Esophagus muscularis mucosa (tissue), 4 donors: Measurements from ENCODE around the gene ADGRG6. TPM values are rescaled to one million over a fixed set of nuclear protein-coding genes. Genes with fewer than 3 reads are reported as not detected.

ENCODE experiments used
- DNase-seq: peaks from one replicate; pipeline ENCODE4 v3.0.0-alpha.2; 2017; ENCODE audit errors: extremely low spot score
- H3K27ac ChIP-seq, 4 donors: fragments of 200-600 bp; sonication (generic); replicated peaks in 1 of 4; 1 replicate in 3 of 4; 2 replicates in 1 of 4; pipeline ENCODE4 v1.5.1; 2016 to 2019; ENCODE audit warnings: mild to moderate bottlenecking in 1 of 4
- H3K27me3 ChIP-seq, 4 donors: fragments of 200-600 bp; sonication (generic); one replicate each; pipeline versions ENCODE4 v1.5.1 to v1.6.0; 2016 to 2019
- H3K36me3 ChIP-seq, 4 donors: fragments of 200-600 bp; sonication (generic); one replicate each; pipeline ENCODE4 v1.5.1; 2016 to 2019
- H3K4me1 ChIP-seq, 4 donors: fragments of 200-600 bp; sonication (generic); one replicate each; pipeline ENCODE4 v1.5.1; 2016 to 2019
- H3K4me3 ChIP-seq, 4 donors: fragments of 200-600 bp; sonication (generic); 1 replicate in 2 of 4; 2 replicates in 2 of 4; pipeline ENCODE4 v1.5.1; 2016 to 2019; ENCODE audit warnings: mild to moderate bottlenecking in 4 of 4, moderate library complexity in 1 of 4
- H3K9me3 ChIP-seq, 4 donors: fragments of 200-600 bp; sonication (generic); 1 replicate in 3 of 4; 2 replicates in 1 of 4; pipeline ENCODE4 v1.5.1; 2016 to 2019
- EP300 ChIP-seq: sonication (generic); formaldehyde crosslinking; IDR thresholded peaks from one replicate; pipeline ENCODE4 v1.6.1; 2017; ENCODE audit warnings: antibody characterized with exemption
- POLR2A ChIP-seq: fragments of 450-650 bp; IDR thresholded peaks from one replicate; pipeline ENCODE4 v1.6.1; 2017; ENCODE audit warnings: antibody characterized with exemption, moderate library complexity, mild to moderate bottlenecking, low read depth
- POLR2AphosphoS5 ChIP-seq, 2 donors: sonication (generic); formaldehyde crosslinking; IDR thresholded peaks; one replicate each; pipeline ENCODE4 v1.6.1; 2017; ENCODE audit warnings: antibody characterized with exemption in 2 of 2
- WGBS: methylation state at CpG from one replicate; pipeline ENCODE4 v1.1.5; 2018; 5-methylcytosine and 5-hydroxymethylcytosine counted together
- intact Hi-C: fragments of 100-400 bp; cut with DNase I; formaldehyde crosslinking; loops from one replicate; pipeline ENCODE4 v1.15.1; 2023
- total RNA-seq, 4 donors: library from RNA; depleted of rRNA; stranded (reverse); fragments of >200 nt; gene quantifications; one replicate each; pipeline versions ENCODE4 v1.1.0 to v1.2.1, GENCODE V29; 2016
- TF ChIP-seq, protein P1 (sequence below), 3 experiments: fragments of 200-600 bp in 2 of 3; fragments of 450-650 bp in 1 of 3; sonication (generic) in 2 of 3; IDR thresholded peaks; one replicate each; pipeline ENCODE4 v1.5.1; 2017 to 2019; ENCODE audit warnings: antibody characterized with exemption in 3 of 3, mild to moderate bottlenecking in 2 of 3, moderate library complexity in 1 of 3

Gene ADGRG6
- total RNA-seq, 4 donors from 2014 or later: 5.5 to 11.8 (median 8.0) TPM

DNA sequence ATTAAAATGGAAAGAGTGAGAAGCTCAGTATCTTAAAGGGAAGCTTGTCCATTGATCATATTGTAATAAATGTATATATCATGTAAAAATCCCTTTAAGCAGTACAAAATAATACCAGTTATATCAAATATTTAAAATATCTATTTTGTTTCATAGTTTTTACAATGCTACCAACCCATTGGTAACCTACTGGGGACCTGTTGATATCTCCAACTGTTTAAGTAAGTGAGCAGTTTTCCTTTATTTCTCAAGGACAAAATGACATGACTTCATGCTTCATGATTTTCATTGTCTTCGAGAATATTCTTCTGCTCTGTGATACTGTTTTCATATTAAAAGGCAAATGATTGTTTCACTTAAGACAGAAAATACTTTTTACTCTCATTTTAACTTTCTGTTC, 100.0 kb downstream of the ADGRG6 start:
- no peak for DNase-seq
- H3K36me3 ChIP-seq: no peaks in the 10 kb centered on the region
- no peak overlapping the region for H3K4me3 ChIP-seq
- no peaks in the 10 kb centered on the region for H3K4me1 ChIP-seq
- intact Hi-C loops: no loop called here
- H3K27me3 ChIP-seq: no peaks in the 10 kb centered on the region
- 83% methylated on average over 1 of the region's 1 CpG for whole genome bisulfite sequencing
- no peaks in the 10 kb centered on the region for H3K9me3 ChIP-seq
- no peak overlapping the region for H3K27ac ChIP-seq
- no peak for TF ChIP-seq EP300
- TF ChIP-seq, protein P1, sequence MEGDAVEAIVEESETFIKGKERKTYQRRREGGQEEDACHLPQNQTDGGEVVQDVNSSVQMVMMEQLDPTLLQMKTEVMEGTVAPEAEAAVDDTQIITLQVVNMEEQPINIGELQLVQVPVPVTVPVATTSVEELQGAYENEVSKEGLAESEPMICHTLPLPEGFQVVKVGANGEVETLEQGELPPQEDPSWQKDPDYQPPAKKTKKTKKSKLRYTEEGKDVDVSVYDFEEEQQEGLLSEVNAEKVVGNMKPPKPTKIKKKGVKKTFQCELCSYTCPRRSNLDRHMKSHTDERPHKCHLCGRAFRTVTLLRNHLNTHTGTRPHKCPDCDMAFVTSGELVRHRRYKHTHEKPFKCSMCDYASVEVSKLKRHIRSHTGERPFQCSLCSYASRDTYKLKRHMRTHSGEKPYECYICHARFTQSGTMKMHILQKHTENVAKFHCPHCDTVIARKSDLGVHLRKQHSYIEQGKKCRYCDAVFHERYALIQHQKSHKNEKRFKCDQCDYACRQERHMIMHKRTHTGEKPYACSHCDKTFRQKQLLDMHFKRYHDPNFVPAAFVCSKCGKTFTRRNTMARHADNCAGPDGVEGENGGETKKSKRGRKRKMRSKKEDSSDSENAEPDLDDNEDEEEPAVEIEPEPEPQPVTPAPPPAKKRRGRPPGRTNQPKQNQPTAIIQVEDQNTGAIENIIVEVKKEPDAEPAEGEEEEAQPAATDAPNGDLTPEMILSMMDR (IDR thresholded peaks at IDR 0.05): no peak
- TF ChIP-seq POLR2AphosphoS5 (IDR thresholded peaks at IDR 0.05): no peak
- TF ChIP-seq POLR2A: no peak

DNA sequence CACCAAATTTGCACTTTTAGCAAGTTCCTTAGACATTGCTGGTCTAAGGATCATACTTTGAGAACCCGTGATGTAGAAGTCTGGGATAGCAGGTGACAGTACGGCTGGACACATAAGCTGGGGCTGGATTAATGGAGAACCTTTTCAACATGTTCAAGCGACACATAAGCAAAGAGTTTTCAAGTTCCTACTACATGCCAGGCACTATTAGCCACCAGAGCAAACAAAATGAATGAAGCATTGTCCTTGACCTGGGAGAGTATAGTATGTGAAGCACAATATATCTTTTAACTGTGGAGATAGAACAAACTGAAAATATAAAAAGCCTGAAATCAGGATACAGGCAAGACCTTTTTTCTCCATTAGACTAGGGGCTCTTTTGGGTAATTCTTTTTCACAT, 102.9 kb downstream of the ADGRG6 start:
- no peak for DNase-seq
- H3K36me3 ChIP-seq: no peaks in the 10 kb centered on the region
- TF ChIP-seq POLR2AphosphoS5 (IDR thresholded peaks at IDR 0.05) (no peak), EP300 (no peak), POLR2A (no peak)
- TF ChIP-seq, protein P1 (IDR thresholded peaks at IDR 0.05): no peak
- 100% methylated on average over 3 of the region's 3 CpGs for WGBS
- H3K4me3 ChIP-seq: no peak overlapping the region
- H3K9me3 ChIP-seq: no peaks in the 10 kb centered on the region
- no peak overlapping the region for H3K27ac ChIP-seq
- intact Hi-C loops: no loop called here
- no peaks in the 10 kb centered on the region for H3K27me3 ChIP-seq
- H3K4me1 ChIP-seq: no peaks in the 10 kb centered on the region

DNA sequence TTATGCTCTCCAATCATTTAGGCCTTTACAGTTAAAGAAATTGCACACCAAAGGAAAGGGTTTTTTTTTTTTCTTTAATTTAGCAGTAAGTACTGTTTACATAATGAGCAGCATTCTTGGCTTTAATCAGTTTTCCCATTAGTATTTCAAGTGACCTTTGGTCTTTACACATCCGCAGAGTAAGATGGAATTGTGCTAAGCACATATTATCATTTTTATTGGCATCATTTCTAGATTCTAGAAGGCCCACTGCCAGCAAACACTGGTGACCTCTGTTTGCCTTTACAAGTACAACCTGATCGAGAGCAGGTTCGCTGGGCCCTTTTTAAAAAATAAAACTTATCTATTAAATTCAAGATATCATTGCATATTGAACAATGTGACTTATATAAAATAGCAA, 104.3 kb downstream of the ADGRG6 start:
- no peaks in the 10 kb centered on the region for H3K36me3 ChIP-seq
- no peaks in the 10 kb centered on the region for H3K9me3 ChIP-seq
- no peak for DNase-seq
- intact Hi-C loops: no loop called here
- TF ChIP-seq EP300: no peak
- no peak for TF ChIP-seq POLR2A
- TF ChIP-seq, protein P1 (IDR thresholded peaks at IDR 0.05): no peak
- TF ChIP-seq POLR2AphosphoS5 (IDR thresholded peaks at IDR 0.05): no peak
- no peaks in the 10 kb centered on the region for H3K27me3 ChIP-seq
- H3K4me1 ChIP-seq: no peaks in the 10 kb centered on the region
- no peak overlapping the region for H3K4me3 ChIP-seq
- no peak overlapping the region for H3K27ac ChIP-seq
- WGBS: 78% methylated on average over 3 of the region's 3 CpGs

DNA sequence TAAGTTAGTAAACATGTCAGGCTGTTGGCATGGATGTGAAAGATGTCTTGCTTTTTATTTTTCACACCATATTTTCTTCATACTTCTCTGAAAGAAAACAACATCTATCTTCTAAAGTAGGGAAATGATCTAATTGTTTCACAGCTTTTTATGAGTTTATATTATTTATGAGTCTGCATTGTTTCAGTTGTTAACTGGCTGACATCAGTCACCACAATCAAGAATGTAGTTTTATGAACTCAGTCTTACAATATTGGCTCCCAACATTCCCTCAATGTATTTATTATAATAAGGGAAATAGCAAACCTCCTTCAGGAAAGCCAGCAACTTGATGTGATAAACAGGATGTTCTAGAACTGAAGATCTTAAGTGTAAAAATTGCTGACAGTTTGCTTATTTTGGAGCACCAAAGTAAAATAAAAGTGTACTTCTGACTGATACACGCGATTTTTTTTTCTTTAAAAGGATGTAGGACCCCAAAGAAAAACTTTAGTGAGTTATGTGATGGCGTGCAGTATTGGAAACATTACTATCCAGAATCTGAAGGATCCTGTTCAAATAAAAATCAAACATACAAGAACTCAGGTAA, 106.0 kb downstream of the ADGRG6 start:
- intact Hi-C loops: no loop called here
- Histone ChIP-seq H3K27ac (no peak overlapping the region), H3K4me3 (no peak overlapping the region), H3K4me1 (no peaks in the 10 kb centered on the region), H3K27me3 (no peaks in the 10 kb centered on the region), H3K36me3 (no peaks in the 10 kb centered on the region), H3K9me3 (no peaks in the 10 kb centered on the region)
- WGBS: 68% methylated on average over 3 of the region's 3 CpGs
- no peak for DNase-seq
- no peak for TF ChIP-seq POLR2AphosphoS5 (IDR thresholded peaks at IDR 0.05)

DNA sequence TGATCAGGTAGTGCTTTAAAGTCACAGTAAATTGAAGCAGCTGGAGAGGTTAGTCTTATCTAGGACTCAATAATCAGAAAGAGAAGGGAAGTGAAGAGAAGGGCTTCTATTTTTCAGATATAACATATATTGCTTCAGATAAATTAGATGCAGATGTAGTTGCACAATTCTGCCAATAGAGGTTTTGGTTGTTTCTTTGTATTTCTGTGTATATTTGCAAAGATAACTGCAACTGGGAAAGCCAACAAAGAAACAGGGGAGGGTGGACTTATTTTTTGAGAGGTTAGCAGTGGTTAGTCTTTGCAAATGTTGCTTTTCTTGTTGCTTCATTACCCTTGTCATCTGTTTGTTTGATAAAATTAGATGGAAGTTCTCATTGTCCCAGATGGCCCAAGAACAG, 106.6 kb downstream of the ADGRG6 start:
- H3K27ac ChIP-seq: no peak overlapping the region
- DNase-seq: no peak
- TF ChIP-seq POLR2AphosphoS5 (IDR thresholded peaks at IDR 0.05) (no peak), POLR2A (no peak), EP300 (no peak)
- TF ChIP-seq, protein P1 (IDR thresholded peaks at IDR 0.05): no peak

More for the DNA sequence above, 106.6 kb downstream of the ADGRG6 start:
- H3K9me3 ChIP-seq: no peaks in the 10 kb centered on the region
- no peak overlapping the region for H3K4me3 ChIP-seq
- no peaks in the 10 kb centered on the region for H3K27me3 ChIP-seq
- no peaks in the 10 kb centered on the region for H3K36me3 ChIP-seq
- intact Hi-C loops: no loop called here
- H3K4me1 ChIP-seq: no peaks in the 10 kb centered on the region
